ENCODE results near the gene FTSJ1.
A peak's percentile ranks its signal among the peaks of the same experiment; 100 is the strongest.
"Not testable (repeated sequence)": the region's sequence is repeated elsewhere in the genome, so short reads cannot be mapped to it uniquely, and the experiment has no call there.

FTSJ1 gene, protein sequence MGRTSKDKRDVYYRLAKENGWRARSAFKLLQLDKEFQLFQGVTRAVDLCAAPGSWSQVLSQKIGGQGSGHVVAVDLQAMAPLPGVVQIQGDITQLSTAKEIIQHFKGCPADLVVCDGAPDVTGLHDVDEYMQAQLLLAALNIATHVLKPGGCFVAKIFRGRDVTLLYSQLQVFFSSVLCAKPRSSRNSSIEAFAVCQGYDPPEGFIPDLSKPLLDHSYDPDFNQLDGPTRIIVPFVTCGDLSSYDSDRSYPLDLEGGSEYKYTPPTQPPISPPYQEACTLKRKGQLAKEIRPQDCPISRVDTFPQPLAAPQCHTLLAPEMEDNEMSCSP

DNA sequence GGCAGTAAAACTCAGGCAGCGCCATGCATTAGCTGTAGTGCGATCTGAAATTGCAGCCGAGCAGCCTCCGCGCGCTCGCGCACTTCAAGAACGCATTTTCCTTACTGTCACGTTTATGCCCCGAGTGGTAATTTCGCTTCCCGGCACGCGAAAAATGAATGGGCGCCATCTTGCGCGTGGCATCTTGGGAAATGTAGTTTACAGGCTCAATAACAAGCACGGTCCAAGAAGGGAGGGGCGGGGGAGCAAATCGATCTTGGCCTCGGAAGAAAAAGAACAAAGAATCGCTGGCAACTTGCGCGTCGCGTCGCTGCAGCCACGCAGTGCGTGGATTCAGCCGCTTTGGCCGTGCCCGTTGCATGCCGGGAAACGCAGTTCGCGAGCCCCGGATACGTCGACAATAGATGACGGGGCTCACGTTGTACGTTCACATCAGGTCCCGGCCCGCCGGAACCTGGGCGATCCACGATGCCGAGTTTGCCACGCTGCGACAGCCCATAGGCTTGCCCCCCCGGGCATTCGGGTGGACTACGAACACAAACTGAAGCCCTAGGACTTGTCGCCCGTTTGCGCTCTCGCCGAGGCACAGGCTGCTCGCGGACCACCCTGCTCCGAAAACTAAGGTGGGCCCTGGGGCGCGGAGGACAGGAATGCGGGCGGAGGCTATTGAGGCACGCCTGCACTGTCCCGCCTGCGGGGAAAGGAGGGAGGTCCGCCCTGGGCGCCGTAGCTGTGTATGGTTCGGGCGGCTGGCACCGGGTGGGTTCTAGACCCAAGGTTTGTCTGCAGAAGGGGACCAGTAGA, at the start of gene FTSJ1:
TSS of gene FTSJ1 (plus strand) at position 426 of the 804 bp plus-strand sequence. CDS start 1,849 bp downstream, outside the sequence.
- DNase-seq, result peak; percentile 91

DNA sequence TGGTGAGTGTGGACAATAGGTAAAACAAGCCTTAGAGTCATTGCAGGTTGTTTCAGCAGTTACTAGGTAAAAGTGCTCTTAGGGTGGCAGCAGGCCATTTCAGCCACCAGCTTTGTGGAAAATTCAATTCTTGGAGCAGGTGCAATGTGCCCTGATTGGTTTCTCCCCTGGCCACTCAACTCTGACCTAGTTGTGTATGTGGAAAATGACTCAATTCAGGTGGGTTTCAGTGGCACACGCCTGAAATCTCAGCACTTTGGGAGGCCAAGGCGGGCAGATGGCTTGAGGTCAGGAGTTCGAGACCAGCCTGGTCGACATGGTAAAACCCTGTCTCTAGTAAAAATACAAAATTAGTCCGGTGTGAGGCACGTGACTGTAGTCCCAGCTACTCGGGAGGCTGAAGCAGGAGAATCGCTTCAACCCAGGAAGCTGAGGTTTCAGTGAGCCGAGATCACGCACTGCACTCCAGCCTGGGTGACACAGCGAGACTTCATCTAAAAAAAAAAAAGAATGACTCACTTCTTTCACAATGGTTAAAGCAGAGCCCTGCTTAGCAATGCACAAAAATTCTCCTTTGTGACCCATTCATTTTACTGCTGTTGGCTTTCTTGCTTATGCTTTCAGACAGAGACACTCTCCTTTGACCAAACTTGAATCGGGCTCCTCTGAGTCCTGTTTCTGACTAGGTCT, 48.8 kb upstream of the FTSJ1 start:
- DNase-seq, result not testable (repeated sequence)

DNA sequence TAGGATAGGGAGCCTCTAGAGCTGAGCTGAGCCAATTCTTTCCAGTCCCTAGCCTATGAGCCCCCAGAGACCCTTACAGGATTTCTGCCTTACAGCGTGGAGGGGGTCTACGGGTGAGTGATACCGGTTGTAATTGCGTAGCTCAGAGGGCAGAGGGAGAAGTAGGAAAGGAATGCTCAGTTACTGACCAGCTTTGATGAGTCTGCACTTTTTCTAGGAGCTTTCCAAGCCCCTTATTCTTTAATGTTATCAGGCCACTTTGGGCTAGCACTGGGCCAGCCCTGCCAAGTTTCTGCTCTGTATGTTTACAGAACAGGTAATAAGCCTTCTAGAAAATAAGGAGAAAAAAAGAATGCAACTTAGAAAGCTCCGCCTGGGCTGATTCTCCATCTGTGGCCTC, 46.4 kb upstream of the FTSJ1 start:
- DNase-seq, result peak; percentile 16

DNA sequence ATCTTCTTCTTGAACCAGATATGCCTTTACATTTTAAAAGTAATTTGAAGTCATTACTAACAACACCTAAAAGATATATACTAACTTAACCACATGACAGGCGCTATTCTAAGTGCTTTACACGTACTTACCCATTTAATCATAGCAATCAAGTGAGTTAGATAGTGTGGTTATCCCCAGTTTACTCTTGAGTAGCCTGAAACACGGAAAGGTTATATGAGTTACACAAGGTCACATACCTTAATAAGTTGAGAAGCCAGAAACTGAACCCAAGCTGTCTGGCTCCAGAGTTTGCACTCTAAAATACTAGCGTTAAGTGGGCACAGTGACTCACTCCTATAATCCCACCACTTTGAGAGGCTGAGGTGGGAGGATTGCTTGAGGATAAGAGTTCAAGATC, 45.8 kb upstream of the FTSJ1 start:
- not testable (repeated sequence) for DNase-seq

DNA sequence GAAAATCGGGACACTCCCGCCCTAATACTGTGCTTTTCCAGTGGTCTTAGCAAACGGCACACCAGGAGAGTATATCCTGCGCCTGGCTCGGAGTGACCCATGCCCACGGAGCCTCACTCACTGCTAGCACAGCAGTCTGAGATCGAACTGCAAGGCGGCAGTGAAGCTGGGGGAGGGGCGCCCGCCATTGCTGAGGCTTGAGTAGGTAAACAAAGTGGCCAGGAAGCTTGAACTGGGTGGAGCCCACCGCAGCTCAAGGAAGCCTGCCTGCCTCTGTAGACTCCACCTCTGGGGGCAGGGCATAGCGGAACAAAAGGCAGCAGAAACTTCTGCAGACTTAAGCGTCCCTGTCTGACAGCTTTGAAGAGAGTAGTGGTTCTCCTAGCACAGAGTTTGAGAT, 42.3 kb upstream of the FTSJ1 start:
- DNase-seq, result not testable (repeated sequence)

DNA sequence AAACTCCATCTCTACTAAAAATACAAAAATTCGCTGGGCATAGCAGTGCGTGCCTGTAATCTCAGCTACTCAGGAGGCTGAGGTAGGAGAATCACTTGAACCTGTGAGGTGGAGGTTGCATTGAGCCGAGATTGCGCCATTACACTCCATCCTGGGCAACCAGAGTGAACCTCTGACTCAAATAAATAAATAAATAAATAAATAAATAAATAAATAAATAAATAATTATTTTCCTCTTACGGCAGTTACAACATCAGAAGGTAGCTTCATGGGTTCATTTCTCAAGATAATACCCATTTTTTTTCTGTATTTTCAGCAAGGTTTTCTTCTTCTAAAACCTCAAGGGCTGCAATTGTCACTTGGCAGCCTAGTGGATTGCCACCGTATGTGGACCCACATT, 28.8 kb upstream of the FTSJ1 start:
- DNase-seq, result not testable (repeated sequence)

DNA sequence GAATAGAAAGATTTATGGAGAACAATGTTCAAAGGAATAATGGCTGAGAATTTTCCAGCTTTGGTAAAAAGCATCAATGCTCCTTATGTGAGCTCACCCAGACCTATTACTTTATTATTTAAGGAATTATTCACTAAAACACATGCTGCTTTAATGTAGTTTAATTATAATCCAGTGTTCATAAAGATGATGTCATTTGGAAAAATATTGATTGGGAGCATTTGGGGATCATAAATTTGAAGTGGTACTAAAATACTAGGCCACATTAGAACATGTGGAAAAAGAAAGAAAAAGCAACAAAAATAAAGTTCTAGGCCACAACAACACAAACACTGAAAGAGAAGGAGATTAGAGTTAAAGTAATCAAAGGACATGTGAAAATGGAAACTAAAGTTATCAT, 25.9 kb upstream of the FTSJ1 start:
- DNase-seq, result no peak

DNA sequence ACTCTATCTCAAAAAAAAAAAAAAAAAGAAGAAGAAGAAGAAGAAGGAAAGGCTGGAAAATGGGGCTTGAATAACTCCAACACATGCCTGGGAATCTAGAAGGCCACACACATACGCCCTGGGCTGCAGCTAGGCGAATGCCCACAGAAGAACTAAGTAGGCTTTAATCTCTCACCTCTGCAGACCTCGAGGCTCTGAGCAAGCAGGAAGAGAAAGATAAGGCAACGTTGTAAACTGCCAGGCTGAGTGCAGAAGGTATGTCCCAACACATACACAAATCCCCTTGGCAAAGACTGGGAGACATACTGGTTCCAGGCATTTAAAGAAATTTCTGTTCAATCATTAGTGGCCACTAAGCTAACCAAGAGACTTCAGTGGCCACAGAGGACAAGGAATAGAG, 24.3 kb upstream of the FTSJ1 start:
- peak; percentile 30 for DNase-seq

DNA sequence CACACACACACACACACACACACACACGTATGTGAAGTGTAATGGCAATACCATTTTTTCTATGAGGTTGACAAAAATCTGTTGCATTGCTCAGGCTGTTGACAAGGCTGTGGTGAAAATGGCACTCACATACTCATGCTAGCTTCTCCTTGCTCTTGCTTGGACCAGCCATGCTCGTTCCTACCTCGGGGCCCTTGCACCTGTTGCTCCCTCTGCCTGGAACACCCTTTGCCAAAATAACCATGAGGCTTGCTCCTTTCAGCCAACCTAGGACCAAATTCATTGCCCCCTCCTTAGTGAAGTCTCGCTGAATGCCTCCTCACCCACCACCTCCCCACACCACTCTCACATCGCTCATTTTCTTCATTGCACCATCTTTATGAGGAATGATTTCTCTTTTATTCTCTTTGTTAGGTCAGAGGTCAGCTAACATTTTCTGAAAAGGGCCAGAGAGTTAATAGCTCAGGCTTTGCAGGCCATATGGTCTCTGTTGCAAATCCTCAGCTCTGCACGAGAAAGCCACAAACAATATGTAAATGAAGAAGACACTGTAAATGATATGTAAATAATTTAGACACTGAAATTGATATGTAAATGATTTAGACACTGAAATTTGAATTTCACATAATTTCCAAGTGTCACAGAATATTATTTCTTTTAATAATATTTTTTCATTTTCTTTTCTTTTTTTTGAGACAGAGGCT, 19.2 kb upstream of the FTSJ1 start:
- no peak for DNase-seq

DNA sequence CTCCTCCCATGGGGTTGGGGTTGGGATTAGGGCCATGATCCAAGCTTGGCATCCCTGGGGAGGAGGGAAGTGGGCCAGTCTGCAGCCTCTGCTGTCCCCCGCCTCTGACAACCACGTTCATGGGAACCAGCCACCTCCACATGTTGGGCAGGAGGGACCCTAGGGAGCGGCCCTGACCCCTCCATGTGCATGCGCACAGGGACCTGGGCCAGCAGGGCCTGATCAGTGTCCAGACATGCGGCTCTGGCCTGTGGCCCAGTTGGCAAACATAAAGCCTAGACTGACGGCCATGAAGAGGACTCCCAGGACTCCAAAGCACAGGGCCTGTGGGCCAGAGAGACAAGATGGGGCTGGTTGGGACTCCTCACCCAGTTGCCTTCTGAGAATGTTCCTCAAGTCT, 17.3 kb upstream of the FTSJ1 start:
- DNase-seq, result no peak

DNA sequence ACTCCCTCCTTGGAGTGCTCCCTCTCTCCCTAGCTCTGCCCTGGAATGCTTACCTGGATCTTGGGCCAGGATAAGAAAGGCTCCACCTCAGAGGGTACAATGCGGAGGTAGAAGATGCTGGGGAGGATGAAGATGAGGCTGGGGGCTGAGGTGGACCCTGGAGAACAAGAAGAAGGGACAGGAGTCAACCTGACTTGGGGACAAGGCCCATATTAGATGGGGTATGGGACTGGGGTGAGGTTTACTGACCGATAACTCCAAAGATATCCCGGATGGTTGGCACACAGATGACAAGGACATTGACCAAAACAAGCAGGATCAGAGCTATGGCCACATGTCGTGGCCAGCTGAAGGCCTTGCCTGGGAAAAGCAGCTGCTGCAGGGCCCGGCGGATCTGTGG, 16.5 kb upstream of the FTSJ1 start:
- no peak for DNase-seq

DNA sequence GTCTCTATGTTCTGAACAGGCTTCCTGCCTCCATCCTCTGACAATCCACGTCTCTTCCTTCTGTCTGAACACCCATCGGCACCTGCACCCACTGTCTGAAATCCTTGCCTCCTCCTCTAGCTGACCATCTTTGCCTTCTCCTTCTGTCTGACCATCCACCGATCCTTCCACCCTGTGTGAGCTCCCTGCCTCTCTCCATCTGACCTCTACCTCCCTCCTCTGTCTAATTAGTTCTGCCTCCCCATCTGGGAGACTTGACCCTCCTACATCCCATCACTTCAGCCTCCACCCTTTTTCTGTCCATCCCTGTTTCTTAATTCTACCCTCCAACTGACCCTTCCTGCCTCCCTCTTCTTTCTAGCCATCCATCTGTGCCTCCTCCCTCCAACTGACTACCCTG, 16.0 kb upstream of the FTSJ1 start:
- DNase-seq, result no peak

DNA sequence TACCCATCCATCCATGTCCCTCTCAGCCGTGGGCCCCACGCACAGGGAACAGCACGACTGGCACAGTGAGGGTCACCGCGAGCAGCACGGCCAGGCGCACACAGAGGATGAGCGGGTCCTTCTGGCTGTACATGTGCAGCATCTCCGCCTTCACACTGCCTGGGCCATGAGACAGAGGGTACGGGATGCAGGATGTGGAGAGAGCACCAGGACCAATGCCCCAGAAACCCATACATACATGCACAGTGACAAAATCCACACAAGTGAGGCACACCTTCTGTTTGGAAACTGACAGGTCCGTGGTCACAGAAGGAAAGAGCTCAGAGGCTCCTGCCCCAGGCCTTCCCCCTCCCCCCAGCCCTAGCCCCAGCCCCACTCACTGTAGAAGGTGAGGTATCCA, 15.4 kb upstream of the FTSJ1 start:
- no peak for DNase-seq

DNA sequence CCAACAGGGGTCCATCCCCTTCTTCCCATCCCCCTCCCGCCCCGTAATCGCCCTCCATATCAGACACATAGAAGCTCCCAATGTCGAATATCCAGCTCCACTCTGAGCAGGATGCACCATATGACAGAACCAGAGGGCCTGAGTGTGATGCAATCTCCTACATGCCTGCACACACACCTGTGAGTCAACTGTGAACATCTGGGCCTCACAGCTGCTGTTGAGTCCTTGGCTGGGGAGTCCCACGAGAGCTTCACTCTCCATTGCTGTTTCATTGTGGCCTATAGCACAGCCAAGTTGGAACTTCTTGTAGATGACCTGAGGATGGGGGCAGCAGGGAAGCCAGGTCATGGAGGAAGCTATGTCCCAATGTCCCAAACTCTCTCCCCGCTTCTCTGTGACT, 14.2 kb upstream of the FTSJ1 start:
- DNase-seq, result no peak

DNA sequence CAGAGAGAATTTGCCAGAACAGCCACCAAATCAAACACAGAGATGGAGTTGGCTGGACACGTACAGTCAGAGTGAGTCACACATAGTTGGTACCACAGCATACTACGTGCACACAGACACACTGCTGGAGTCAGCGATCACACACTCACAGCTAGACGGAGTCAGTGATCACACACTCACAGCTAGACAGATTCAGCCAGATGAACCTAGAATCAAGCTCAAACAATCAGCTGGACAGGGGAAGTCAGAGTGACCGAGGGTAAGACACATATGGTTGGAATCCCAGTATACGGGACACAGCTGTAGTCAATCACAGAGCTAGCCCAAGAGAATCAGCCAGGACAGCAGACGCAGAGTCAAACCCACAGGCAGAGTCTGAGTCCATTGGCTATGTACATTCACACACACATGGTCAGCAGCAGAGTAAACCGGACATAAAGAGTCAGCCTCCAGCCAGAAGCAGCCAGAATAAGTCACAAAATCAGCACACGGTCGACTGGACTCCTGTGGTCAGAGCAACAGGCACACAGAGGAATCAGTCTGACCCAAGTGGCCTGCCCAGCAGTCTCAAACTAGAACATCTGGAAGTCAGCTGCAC, 10.6 kb upstream of the FTSJ1 start:
- DNase-seq, result no peak

DNA sequence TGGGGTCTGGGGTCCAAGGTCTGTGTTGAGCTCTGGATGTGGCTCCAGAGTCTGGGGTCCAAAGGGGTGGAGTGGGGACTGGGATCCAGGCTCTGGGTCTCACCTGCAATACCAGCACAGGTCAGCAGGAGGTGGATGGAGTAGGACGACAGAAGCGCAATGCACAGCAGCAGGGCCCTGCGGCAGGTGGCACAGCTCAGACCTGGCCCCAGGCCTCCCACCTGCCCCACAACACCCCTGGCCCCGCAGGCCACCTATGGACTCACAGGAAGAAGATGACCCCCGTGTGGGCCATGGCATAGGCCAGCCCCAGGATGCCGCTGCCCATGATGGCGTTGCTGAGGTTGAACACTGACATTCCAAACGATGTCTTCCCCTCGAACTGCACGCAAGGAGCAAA, 9.3 kb upstream of the FTSJ1 start:
- no peak for DNase-seq

DNA sequence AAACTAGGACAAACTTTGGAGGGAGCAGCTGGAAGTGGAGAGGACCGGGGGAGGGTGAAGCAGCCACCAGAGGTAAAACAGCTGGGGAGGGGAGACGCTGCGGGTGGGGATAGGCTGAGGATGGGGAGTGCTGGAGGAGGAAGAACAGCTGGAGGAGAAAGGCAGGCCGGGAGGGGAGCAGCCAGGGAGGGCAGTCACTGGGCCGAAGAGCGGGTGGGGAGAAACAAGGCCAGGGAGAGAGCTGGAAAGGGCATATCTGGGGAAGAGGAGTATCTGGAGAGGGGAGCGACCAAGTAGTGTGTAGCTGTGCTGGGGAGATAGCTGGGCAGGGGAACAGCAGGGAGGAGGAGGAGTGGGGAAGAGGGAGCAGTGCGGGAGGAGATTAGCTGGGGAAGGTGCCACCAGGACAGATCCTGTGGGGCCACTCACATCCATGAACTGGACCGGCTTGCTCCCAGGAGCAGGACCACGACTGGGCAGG, 8.7 kb upstream of the FTSJ1 start:
- DNase-seq, result peak; percentile 13

DNA sequence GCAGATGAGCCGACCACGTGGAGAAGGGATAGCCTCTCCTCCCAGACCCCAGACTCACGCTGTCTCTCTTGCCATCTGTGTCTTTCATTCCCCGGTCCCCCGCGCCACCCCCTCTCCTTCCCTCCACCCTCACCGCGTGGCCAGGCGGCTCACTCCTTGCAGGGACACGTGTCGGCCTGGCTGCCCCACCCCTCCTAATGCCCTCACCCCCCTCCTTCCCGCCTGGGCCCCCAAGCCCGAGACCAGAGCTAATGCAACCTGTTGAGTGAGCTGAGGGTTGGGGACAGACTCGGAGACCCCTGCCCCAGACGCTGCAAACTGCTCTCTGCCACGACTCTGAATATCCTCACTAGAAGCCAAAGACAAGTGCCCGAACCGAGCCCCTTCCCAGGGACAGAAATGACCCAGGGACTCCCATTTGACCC, 7.7 kb upstream of the FTSJ1 start:
- peak; percentile 41 for DNase-seq

DNA sequence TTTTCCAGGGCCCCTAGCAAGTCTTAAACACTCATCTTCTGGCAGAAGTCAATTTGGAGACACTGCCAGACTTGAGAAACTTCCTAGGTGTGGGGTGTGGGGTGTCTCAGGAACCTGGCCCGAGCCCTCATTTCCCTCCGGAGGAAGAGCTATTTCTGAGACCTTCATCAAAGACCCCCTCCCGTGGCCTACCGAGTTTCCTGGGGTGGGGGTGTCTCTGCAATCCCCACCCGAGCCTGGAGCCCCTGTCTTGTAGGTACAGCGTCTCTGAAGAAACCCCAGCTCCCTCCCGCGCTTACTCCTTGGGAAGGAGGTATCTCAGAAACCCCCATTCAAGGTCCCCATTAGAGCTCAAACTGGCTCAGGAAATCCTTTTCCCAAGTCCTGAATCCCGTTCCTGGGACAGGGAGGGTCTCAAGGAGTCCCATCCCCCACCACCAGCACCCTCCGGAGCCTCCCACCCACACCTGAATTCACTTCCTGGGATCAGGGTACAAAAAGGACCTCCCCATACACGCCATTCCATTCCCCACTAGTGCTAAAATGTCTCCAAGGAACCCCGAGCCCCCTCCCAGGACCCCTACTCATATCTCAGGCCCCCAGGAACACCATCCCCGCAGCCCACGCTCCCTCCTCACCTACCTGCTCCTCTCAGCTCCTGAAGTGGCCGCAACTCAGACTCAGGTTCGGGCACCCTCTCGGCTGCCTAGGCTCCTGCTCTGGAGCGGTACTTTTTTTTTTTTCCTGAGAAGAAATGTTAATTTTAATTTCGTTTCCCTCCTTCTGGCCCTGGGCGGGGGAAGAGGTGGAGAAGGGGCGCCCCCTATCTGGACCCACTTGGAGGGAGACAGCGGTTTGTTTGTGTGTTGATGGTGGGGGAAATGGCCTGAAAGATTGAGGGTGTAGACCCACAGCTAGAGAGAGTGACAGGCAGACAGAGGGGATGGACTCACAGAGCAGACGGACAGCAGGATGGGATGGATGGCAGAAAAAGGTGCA, 7.0 kb upstream of the FTSJ1 start:
- peak; percentile 78 for DNase-seq

DNA sequence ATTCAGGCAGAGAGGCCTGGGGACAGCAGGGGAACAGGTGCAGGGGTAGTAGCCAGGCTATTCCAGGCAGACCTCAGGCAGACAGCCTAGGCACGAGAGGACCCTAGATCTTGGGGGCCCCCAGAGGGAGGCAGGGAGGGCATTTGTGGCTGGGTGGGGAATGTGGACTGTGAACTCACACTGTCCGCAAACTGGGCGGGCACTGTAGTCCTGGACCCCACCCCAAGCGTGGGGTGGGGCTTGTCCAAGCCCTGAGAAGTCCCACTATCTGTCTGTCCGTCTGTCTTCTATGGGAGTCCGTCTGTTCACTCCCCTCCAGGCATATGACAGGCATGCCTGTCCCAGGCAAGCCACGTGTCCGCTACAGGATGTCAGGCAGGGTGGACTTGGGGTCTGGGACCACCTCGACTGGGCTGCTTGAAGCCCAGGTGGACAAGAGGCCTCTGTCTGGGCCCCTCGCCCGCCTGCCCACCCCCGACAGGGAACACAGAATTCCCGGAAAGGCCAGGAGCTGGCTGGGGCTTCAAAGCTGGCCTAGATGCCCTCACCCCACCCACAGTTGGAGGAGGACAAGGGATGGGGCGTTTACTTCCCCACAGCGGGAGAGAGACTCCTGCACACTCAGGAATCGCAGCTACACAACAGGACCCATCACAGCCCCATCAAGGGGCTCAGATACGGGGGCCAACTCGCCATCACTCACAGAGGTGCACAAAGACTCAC, 5.7 kb upstream of the FTSJ1 start, which contains the start of gene SLC38A5:
TSS of gene SLC38A5 (minus strand) at position 151 of the 723 bp plus-strand sequence. CDS start 2,336 bp downstream, outside the sequence.
- no peak for DNase-seq

DNA sequence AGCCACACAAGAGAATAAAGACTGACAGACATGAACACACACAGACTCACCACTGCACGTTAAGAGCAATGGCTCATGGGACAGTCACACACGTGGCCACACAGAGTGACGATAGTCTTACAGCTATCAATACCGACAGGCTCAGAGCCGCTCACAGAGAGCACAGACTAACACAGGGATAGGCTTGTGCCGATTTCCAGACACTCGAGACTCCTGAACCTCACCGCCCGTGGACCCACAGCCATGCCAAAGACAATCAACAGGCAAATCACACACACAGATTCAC, 5.2 kb upstream of the FTSJ1 start:
- no peak for DNase-seq
